ENCODE measurements around the gene CATSPERB.

Gene CATSPERB

GRCh38 chr14:91654836-91655235 lies 77.0 kb downstream of the CATSPERB start:
- Histone ChIP-seq H3K9ac (ENCODE audit: low read length) (no peak overlapping the region), H3K27me3 (ENCODE audit: control insufficient read depth, insufficient read depth, low read length) (no peaks in the 10 kb centered on the region), H3K36me3 (ENCODE audit: control insufficient read depth, low read depth, low read length) (no peaks in the 10 kb centered on the region), H3K9me3 (ENCODE audit: control insufficient read depth, low read depth, low read length) (no peaks in the 10 kb centered on the region), H3K4me3 (ENCODE audit: low read length) (no peak overlapping the region), H3K4me1 (ENCODE audit: control insufficient read depth, low read depth, low read length) (no peaks in the 10 kb centered on the region), H3K27ac (ENCODE audit: low read length) (no peak overlapping the region)

GRCh38 chr14:91653451-91653850 lies 78.4 kb downstream of the CATSPERB start:
- H3K9me3 ChIP-seq (ENCODE audit: control insufficient read depth, low read depth, low read length): no peaks in the 10 kb centered on the region
- no peak overlapping the region for H3K4me3 ChIP-seq (ENCODE audit: low read length)
- no peak overlapping the region for H3K27ac ChIP-seq (ENCODE audit: low read length)
- H3K4me1 ChIP-seq (ENCODE audit: control insufficient read depth, low read depth, low read length): no peaks in the 10 kb centered on the region
- H3K36me3 ChIP-seq (ENCODE audit: control insufficient read depth, low read depth, low read length): no peaks in the 10 kb centered on the region
- no peak overlapping the region for H3K9ac ChIP-seq (ENCODE audit: low read length)
- no peaks in the 10 kb centered on the region for H3K27me3 ChIP-seq (ENCODE audit: control insufficient read depth, insufficient read depth, low read length)

- Histone ChIP-seq H3K9ac (ENCODE audit: low read length) (no peak overlapping the region), H3K9me3 (ENCODE audit: control insufficient read depth, low read depth, low read length) (no peaks in the 10 kb centered on the region), H3K4me1 (ENCODE audit: control insufficient read depth, low read depth, low read length) (no peaks in the 10 kb centered on the region), H3K4me3 (ENCODE audit: low read length) (no peak overlapping the region), H3K27me3 (ENCODE audit: control insufficient read depth, insufficient read depth, low read length) (no peaks in the 10 kb centered on the region), H3K27ac (ENCODE audit: low read length) (no peak overlapping the region), H3K36me3 (ENCODE audit: control insufficient read depth, low read depth, low read length) (no peaks in the 10 kb centered on the region)
These were observed 82.0 kb downstream of the CATSPERB start for GRCh38 chr14:91649930-91650329.

- no peaks in the 10 kb centered on the region for H3K36me3 ChIP-seq (ENCODE audit: control insufficient read depth, low read depth, low read length)
- H3K9me3 ChIP-seq (ENCODE audit: control insufficient read depth, low read depth, low read length): no peaks in the 10 kb centered on the region
- no peak overlapping the region for H3K4me3 ChIP-seq (ENCODE audit: low read length)
- H3K27me3 ChIP-seq (ENCODE audit: control insufficient read depth, insufficient read depth, low read length): no peaks in the 10 kb centered on the region
- H3K27ac ChIP-seq (ENCODE audit: low read length): no peak overlapping the region
- H3K9ac ChIP-seq (ENCODE audit: low read length): no peak overlapping the region
- H3K4me1 ChIP-seq (ENCODE audit: control insufficient read depth, low read depth, low read length): no peaks in the 10 kb centered on the region
These were observed 84.0 kb downstream of the CATSPERB start for GRCh38 chr14:91647856-91648255.

- no peak overlapping the region for H3K27ac ChIP-seq (ENCODE audit: low read length)
- no peaks in the 10 kb centered on the region for H3K27me3 ChIP-seq (ENCODE audit: control insufficient read depth, insufficient read depth, low read length)
- no peak overlapping the region for H3K9ac ChIP-seq (ENCODE audit: low read length)
- H3K9me3 ChIP-seq (ENCODE audit: control insufficient read depth, low read depth, low read length): no peaks in the 10 kb centered on the region
- H3K4me1 ChIP-seq (ENCODE audit: control insufficient read depth, low read depth, low read length): no peaks in the 10 kb centered on the region
- no peaks in the 10 kb centered on the region for H3K36me3 ChIP-seq (ENCODE audit: control insufficient read depth, low read depth, low read length)
- H3K4me3 ChIP-seq (ENCODE audit: low read length): no peak overlapping the region
These were observed 95.3 kb downstream of the CATSPERB start for GRCh38 chr14:91636604-91637003.

GRCh38 chr14:91624757-91625156 lies 107.1 kb downstream of the CATSPERB start:
- Histone ChIP-seq H3K9ac (ENCODE audit: low read length) (no peak overlapping the region), H3K36me3 (ENCODE audit: control insufficient read depth, low read depth, low read length) (no peaks in the 10 kb centered on the region), H3K27me3 (ENCODE audit: control insufficient read depth, insufficient read depth, low read length) (no peaks in the 10 kb centered on the region), H3K4me3 (ENCODE audit: low read length) (no peak overlapping the region), H3K9me3 (ENCODE audit: control insufficient read depth, low read depth, low read length) (no peaks in the 10 kb centered on the region), H3K27ac (ENCODE audit: low read length) (no peak overlapping the region), H3K4me1 (ENCODE audit: control insufficient read depth, low read depth, low read length) (no peaks in the 10 kb centered on the region)

- H3K4me1 ChIP-seq (ENCODE audit: control insufficient read depth, low read depth, low read length): no peaks in the 10 kb centered on the region
- H3K27me3 ChIP-seq (ENCODE audit: control insufficient read depth, insufficient read depth, low read length): no peaks in the 10 kb centered on the region
- H3K36me3 ChIP-seq (ENCODE audit: control insufficient read depth, low read depth, low read length): no peaks in the 10 kb centered on the region
- H3K9ac ChIP-seq (ENCODE audit: low read length): no peak overlapping the region
- no peaks in the 10 kb centered on the region for H3K9me3 ChIP-seq (ENCODE audit: control insufficient read depth, low read depth, low read length)
- H3K27ac ChIP-seq (ENCODE audit: low read length): no peak overlapping the region
- no peak overlapping the region for H3K4me3 ChIP-seq (ENCODE audit: low read length)
These were observed 117.7 kb downstream of the CATSPERB start for GRCh38 chr14:91614187-91614586.

- Histone ChIP-seq H3K36me3 (ENCODE audit: control insufficient read depth, low read depth, low read length) (no peaks in the 10 kb centered on the region), H3K4me1 (ENCODE audit: control insufficient read depth, low read depth, low read length) (no peaks in the 10 kb centered on the region), H3K9ac (ENCODE audit: low read length) (no peak overlapping the region), H3K4me3 (ENCODE audit: low read length) (no peak overlapping the region), H3K27ac (ENCODE audit: low read length) (no peak overlapping the region), H3K9me3 (ENCODE audit: control insufficient read depth, low read depth, low read length) (no peaks in the 10 kb centered on the region), H3K27me3 (ENCODE audit: control insufficient read depth, insufficient read depth, low read length) (no peaks in the 10 kb centered on the region)
These were observed 118.3 kb downstream of the CATSPERB start for GRCh38 chr14:91613459-91614112.

GRCh38 chr14:91611528-91611927 lies 120.4 kb downstream of the CATSPERB start:
- Histone ChIP-seq H3K4me3 (ENCODE audit: low read length) (no peak overlapping the region), H3K9ac (ENCODE audit: low read length) (no peak overlapping the region), H3K4me1 (ENCODE audit: control insufficient read depth, low read depth, low read length) (no peaks in the 10 kb centered on the region), H3K27me3 (ENCODE audit: control insufficient read depth, insufficient read depth, low read length) (no peaks in the 10 kb centered on the region), H3K27ac (ENCODE audit: low read length) (no peak overlapping the region), H3K36me3 (ENCODE audit: control insufficient read depth, low read depth, low read length) (no peaks in the 10 kb centered on the region), H3K9me3 (ENCODE audit: control insufficient read depth, low read depth, low read length) (no peaks in the 10 kb centered on the region)

- no peaks in the 10 kb centered on the region for H3K4me1 ChIP-seq (ENCODE audit: control insufficient read depth, low read depth, low read length)
- no peaks in the 10 kb centered on the region for H3K36me3 ChIP-seq (ENCODE audit: control insufficient read depth, low read depth, low read length)
- H3K9ac ChIP-seq (ENCODE audit: low read length): no peak overlapping the region
- no peak overlapping the region for H3K4me3 ChIP-seq (ENCODE audit: low read length)
- H3K27me3 ChIP-seq (ENCODE audit: control insufficient read depth, insufficient read depth, low read length): no peaks in the 10 kb centered on the region
- H3K9me3 ChIP-seq (ENCODE audit: control insufficient read depth, low read depth, low read length): no peaks in the 10 kb centered on the region
- no peak overlapping the region for H3K27ac ChIP-seq (ENCODE audit: low read length)
These were observed 122.7 kb downstream of the CATSPERB start for GRCh38 chr14:91609161-91609560.

- no peaks in the 10 kb centered on the region for H3K4me1 ChIP-seq (ENCODE audit: control insufficient read depth, low read depth, low read length)
- no peaks in the 10 kb centered on the region for H3K27me3 ChIP-seq (ENCODE audit: control insufficient read depth, insufficient read depth, low read length)
- no peak overlapping the region for H3K9ac ChIP-seq (ENCODE audit: low read length)
- H3K9me3 ChIP-seq (ENCODE audit: control insufficient read depth, low read depth, low read length): no peaks in the 10 kb centered on the region
- no peak overlapping the region for H3K27ac ChIP-seq (ENCODE audit: low read length)
- no peak overlapping the region for H3K4me3 ChIP-seq (ENCODE audit: low read length)
- H3K36me3 ChIP-seq (ENCODE audit: control insufficient read depth, low read depth, low read length): no peaks in the 10 kb centered on the region
These were observed 124.4 kb downstream of the CATSPERB start for GRCh38 chr14:91607322-91608047.

GRCh38 chr14:91606851-91607250 lies 125.0 kb downstream of the CATSPERB start:
- Histone ChIP-seq H3K27me3 (ENCODE audit: control insufficient read depth, insufficient read depth, low read length) (no peaks in the 10 kb centered on the region), H3K9ac (ENCODE audit: low read length) (no peak overlapping the region), H3K27ac (ENCODE audit: low read length) (no peak overlapping the region), H3K4me1 (ENCODE audit: control insufficient read depth, low read depth, low read length) (no peaks in the 10 kb centered on the region), H3K4me3 (ENCODE audit: low read length) (no peak overlapping the region), H3K9me3 (ENCODE audit: control insufficient read depth, low read depth, low read length) (no peaks in the 10 kb centered on the region), H3K36me3 (ENCODE audit: control insufficient read depth, low read depth, low read length) (no peaks in the 10 kb centered on the region)

Data from iPS-18a (cell line).